GM19324 (cell line): ENCODE data around the gene KIR3DL2.
"Not testable (repeated sequence)": the region's sequence is repeated elsewhere in the genome, so short reads cannot be mapped to it uniquely, and the experiment has no call there.

Experiments used
- ATAC-seq: cut with Tn5 transposase; IDR thresholded peaks from one replicate; pipeline ENCODE4 v1.9.1; 2021; ENCODE audit warnings: mild to moderate bottlenecking, moderate library complexity; ENCODE audit not compliant: unreplicated experiment, low FRiP score

Gene KIR3DL2

DNA sequence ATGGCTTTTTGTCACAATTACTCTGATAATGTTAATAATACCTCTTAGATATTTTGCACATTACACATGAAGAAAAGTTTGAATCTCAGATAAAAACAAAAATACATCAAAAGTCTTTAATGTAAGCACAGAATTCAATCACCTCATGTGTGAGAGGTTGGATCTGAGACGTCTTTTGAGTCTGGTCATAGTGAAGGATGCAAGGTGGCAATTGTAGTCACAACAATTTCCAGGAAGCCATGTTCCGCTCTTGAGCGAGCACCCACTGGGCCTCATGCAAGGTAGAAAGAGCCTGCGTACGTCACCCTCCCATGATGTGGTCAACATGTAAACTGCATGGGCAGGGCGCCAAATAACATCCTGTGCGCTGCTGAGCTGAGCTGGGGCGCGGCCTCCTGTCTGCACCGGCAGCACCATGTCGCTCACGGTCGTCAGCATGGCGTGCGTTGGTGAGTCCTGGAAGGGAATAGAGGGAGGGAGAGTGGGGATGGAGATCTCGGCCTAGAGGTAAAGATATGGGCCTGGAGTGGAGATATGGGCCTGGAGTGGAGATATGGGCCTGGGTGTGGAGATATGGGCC, at the start of gene KIR3DL2:
Gene KIR3DL2, plus strand, starts transcription at position 383 of the 580 bp plus-strand sequence. Its CDS starts 33 bp downstream, at position 416.
- ATAC-seq, result not testable (repeated sequence)

DNA sequence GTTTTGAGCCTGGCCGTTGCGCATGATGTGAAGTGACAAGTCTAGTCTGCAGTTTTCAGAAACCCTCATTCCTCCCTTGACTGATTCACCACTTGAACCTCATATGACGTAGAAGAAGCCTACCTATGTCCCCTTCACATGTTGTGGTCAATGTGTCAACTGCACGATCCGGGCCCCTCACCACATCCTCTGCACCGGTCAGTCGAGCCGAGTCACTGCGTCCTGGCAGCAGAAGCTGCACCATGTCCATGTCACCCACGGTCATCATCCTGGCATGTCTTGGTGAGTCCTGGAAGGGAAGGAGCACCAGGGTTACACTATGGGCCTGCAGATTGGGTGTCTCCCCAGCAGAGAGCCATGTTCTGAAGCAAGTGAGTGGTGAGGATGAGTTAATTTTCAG, 46.8 kb upstream of the KIR3DL2 start, which contains the start of gene KIR2DL4:
Gene KIR2DL4, plus strand, starts transcription at position 201 of the 400 bp plus-strand sequence. Its CDS starts 42 bp downstream, at position 243.
- ATAC-seq, result no peak

DNA sequence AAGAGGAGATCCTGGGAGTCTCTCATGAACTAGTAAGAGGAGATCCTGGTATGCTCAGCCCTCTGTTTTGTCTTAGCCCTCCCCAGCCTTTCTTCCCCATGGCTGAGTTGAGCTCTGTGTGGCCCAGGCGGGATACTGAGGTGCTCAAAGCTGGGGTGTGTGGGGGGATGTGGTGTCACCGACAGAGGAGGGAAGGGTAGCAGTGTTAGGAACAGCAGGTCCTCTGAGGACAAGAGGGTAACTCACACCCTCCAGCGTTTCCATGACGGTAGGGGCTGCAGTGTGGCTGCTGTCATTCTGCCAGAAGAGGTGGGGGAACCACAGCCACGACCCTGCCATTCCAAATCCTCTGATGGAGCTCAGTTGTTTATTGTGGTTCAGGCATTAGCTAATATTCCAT, 46.1 kb upstream of the KIR3DL2 start:
- ATAC-seq, result no peak

DNA sequence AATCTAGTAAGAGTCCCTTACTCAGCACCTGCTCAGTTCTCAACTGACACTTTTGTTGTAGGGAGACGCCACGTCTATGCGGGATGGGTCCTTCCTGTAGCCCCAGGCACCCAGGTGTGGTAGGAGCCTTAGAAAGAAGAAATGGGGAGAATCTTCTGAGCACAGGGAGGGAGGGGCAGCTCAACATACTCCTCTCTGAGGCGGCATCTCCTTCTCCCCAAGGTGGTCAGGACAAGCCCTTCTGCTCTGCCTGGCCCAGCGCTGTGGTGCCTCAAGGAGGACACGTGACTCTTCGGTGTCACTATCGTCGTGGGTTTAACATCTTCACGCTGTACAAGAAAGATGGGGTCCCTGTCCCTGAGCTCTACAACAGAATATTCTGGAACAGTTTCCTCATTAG, 45.7 kb upstream of the KIR3DL2 start:
- ATAC-seq, result no peak

DNA sequence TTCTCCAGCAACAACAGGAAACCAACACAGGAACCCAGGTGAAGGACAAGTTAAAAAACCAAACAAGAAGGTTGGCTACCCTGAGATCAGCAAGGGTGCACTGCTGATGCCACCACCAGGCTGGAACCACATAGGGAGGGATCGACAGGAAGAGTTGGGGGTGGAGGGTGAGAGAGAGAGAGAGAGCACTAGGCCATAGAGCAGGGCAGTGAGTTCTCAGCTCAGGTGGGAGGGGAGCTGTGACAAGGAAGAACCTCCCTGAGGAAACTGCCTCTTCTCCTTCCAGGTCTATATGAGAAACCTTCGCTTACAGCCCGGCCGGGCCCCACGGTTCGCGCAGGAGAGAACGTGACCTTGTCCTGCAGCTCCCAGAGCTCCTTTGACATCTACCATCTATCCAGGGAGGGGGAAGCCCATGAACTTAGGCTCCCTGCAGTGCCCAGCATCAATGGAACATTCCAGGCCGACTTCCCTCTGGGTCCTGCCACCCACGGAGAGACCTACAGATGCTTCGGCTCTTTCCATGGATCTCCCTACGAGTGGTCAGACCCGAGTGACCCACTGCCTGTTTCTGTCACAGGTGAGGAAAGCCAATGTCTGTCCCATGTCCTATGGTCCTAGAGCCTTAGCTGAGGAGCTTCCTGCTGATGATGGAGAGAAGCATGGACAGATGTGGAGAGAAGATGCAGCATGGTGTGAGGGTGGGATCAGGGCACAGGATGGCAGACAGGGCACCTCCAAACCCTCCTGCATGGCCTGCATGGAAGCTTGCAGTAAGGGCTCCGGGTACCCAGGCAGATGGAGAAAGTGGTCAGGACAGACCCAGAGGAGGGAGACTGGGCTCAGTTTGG, 44.4 kb upstream of the KIR3DL2 start:
- ATAC-seq, result no peak

DNA sequence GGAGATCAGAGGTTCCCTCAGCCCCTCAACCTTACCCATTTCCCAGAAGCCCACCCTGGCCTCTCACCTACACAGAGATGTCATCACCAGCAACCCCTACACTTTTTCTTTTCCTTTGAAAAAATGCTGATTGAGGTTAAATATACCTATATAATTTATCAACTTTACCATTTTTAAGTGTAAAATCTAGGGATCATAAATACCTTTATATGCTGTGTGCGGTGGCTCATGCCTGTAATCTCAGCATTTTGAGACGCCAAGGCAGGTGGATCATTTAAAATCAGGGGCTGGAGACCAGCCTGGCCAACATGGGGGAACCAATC, 43.8 kb upstream of the KIR3DL2 start:
- no peak for ATAC-seq

DNA sequence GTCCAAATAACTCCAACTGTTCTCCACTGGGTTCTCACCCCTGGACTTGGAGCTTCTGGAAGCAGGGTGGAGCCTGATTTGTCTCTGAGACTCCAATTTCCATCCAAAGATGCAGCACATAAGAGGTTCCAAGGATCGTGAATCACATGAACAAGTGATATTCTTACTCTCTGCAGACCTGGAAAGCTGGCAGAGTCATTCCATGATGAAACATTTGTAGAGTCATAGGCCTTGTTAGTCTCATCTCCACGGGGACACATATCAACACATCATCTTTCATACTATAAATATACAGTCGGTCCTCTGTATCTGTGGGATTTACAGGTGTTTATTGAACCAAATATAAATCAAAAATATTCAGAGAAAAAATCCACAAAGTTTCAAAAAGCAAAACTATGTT, 35.7 kb upstream of the KIR3DL2 start:
- not testable (repeated sequence) for ATAC-seq

DNA sequence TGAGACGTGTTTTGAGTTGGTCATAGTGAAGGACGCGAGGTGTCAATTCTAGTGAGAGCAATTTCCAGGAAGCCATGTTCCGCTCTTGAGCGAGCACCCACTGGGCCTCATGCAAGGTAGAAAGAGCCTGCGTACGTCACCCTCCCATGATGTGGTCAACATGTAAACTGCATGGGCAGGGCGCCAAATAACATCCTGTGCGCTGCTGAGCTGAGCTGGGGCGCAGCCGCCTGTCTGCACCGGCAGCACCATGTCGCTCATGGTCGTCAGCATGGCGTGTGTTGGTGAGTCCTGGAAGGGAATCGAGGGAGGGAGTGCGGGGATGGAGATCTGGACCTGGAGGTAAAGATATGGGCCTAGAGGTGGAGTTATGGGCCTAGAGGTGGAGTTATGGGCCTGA, 34.0 kb upstream of the KIR3DL2 start, which contains the start of gene KIR3DL1:
Gene KIR3DL1, plus strand, starts transcription at position 218 of the 400 bp plus-strand sequence.
- not testable (repeated sequence) for ATAC-seq

DNA sequence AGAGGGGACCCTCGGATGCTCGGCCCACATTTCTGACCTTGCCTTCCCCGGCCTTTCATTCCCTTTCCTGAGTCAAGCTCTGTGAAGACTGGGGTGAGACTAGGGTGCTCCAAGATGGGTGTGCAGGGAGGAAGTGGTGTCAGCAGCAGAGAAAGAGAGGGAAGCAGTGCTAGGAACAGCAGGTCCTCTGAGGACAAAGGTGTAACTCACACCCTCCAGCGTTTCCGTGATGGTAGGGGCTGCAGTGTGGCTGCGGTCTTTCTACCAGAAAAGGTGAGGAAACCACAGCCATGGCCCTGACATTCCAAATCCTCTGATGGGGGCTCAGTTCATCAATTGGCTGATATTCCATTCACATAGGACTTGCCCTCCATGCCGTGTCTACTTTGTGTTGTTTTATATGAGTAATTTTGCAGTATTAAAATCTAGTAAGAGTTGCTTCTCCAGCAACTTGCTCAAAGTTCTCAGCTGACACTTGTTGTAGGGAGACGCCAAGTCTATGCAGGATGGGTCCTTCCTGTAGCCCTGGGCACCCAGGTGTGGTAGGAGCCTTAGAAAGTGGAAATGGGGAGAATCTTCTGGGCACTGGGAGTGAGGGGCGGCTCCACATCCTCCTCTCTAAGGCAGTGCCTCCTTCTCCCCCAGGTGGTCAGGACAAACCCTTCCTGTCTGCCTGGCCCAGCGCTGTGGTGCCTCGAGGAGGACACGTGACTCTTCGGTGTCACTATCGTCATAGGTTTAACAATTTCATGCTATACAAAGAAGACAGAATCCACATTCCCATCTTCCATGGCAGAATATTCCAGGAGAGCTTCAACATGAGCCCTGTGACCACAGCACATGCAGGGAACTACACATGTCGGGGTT, 32.3 kb upstream of the KIR3DL2 start:
- ATAC-seq, result no peak

DNA sequence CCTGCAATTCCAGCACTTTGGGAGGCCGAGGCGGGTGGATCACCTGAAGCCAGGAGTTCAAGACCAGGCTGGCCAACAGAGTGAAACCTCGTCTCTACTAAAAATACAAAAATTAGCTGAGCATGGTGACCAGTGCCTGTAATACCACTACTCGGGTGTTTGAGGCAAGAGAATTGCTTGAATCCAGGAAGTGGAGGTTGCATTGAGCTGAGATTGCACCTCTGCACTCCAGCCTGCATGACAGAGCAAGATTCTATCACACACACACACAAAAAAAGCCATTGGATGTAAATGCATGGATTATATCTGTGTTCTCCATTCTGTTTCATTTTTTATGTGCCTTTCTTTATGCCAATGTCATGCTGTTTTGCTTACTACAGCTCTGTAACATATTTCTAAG, 25.8 kb upstream of the KIR3DL2 start:
- ATAC-seq, result not testable (repeated sequence)

DNA sequence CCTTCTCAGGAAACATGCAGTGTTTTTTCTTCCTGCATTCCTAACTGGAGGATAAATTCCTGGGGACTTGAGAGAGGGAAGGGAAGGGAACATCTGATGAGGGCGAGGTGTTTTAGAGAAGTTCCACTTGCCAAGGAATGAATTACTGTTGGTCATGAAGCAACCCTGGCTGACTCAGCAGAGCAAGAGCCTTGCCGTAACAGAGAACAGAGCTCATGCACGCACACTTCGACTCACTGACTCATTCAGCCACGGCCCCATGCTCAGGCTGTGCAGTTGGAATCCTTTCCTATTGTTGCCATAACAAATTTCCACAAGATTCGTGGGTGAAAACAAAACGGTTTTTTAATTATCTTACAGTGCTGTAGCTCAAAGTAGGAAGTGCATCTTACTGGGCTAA, 24.9 kb upstream of the KIR3DL2 start:
- not testable (repeated sequence) for ATAC-seq

DNA sequence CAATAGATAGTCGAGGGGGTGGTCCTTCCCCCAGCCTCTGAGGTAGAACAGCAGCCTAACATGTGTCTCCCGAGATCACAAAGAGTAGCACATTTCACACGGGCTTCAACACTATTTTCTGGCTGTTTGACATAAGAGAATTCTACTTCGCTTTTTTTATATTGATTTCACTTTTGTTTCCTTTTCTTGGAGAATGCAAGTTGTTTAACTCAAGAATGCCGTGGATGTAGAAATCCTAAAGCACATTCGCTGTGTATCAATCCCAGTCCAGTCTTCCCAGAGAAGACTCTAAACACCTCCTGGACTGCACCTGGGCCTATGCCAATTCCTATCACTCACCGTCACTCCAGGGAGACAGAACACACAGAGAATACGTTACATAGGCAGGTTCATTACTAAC, 22.2 kb upstream of the KIR3DL2 start:
- ATAC-seq, result not testable (repeated sequence)

DNA sequence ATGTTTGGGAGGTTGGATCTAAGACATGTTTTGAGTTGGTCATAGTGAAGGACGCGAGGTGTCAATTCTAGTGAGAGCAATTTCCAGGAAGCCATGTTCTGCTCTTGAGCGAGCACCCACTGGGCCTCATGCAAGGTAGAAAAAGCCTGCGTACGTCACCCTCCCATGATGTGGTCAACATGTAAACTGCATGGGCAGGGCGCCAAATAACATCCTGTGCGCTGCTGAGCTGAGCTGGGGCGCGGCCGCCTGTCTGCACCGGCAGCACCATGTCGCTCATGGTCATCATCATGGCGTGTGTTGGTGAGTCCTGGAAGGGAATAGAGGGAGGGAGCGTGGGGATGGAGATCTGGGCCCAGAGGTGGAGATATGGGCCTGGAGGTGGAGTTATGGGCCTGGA, 17.7 kb upstream of the KIR3DL2 start, which contains the start of gene KIR2DS4:
Gene KIR2DS4, plus strand, starts transcription at position 181 of the 400 bp plus-strand sequence.
- not testable (repeated sequence) for ATAC-seq

DNA sequence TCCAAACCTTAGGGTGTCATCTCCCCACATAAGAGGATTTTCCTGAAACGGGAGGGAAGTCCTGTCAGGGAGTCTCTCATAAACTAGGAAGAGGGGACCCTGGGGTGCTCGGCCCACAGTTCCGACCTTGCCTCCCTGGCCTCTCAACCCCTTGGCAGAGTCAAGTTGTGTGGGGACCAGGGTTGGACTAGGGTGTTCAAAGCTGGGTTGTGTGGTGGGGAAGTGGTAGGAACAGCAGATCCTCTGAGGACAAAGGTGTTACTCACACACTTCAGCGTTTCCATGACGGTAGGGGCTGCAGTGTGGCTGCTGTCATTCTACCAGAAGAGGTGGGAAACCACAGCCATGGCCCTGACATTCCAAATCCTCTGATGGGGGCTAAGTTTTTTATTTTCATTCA, 15.1 kb upstream of the KIR3DL2 start:
- not testable (repeated sequence) for ATAC-seq

DNA sequence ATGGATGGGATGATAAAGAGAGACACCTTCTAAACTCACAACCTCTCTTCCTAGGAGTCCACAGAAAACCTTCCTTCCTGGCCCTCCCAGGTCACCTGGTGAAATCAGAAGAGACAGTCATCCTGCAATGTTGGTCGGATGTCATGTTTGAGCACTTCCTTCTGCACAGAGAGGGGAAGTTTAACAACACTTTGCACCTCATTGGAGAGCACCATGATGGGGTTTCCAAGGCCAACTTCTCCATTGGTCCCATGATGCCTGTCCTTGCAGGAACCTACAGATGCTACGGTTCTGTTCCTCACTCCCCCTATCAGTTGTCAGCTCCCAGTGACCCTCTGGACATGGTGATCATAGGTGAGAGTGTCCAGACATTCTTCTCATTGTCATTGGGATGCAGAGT, 12.7 kb upstream of the KIR3DL2 start:
- not testable (repeated sequence) for ATAC-seq

DNA sequence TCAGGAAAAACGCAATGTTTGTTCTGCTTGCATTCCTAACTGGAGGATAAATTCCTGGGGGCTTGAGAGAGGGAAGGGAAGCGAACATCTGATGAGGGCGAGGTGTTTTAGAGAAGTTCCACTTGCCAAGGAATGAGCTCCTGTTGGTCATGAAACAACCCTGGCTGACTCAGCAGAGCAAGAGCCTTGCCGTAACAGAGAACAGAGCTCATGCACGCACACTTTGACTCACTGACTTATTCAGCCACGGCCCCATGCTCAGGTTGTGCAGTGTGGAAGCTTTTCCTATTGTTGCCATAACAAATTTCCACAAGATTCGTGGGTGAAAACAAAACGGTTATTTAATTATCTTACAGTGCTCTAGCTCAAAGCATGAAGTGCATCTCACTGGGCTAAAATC, 7.1 kb upstream of the KIR3DL2 start:
- not testable (repeated sequence) for ATAC-seq

DNA sequence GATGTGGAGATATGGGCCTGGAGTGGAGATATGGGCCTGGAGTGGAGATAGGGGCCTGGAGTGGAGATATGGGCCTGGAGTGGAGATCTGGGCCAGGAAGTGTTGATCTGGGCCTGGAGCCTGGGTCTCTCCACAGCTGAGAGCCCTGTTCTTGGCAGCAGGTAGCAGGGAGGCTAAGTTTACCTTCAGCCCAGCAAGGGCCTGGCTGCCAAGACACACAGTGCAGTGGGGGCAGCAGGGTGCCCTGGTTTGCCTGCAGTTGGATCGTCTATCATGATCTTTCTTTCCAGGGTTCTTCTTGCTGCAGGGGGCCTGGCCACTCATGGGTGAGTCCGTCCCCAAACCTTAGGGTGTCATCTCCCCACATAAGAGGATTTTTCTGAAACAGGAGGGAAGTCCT, 687 bp downstream of the KIR3DL2 start:
- ATAC-seq, result no peak

DNA sequence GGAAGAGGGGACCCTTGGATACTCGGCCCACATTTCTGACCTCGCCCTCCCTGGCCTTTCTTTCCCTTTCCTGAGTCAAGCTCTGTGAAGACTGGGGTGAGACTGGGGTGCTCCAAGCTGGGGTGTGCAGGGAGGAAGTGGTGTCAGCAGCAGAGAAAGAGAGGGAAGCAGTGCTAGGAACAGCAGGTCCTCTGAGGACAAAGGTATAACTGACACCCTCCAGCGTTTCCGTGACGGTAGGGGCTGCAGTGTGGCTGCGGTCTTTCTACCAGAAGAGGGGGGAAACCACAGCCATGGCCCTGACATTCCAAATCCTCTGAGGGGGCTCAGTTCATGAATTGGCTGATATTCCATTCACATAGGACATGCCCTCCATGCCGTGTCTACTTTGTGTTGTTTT, 1.1 kb downstream of the KIR3DL2 start:
- no peak for ATAC-seq

DNA sequence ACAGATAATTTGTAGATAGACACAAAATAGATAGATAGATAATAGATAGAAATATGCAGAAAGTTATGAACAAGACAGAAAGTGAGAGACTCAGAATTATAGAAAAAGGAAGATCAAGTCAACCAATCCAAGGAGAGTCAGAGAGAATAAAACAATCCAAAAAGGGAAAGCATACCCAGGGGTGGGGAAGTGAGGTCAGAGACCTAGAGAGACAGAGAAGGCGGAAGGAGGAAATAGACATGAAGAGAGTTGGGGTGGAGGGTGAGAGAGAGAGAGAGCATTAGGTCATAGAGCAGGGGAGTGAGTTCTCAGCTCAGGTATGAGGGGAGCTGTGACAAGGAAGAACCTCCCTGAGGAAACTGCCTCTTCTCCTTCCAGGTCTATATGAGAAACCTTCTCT, 5.0 kb downstream of the KIR3DL2 start:
- ATAC-seq, result not testable (repeated sequence)

DNA sequence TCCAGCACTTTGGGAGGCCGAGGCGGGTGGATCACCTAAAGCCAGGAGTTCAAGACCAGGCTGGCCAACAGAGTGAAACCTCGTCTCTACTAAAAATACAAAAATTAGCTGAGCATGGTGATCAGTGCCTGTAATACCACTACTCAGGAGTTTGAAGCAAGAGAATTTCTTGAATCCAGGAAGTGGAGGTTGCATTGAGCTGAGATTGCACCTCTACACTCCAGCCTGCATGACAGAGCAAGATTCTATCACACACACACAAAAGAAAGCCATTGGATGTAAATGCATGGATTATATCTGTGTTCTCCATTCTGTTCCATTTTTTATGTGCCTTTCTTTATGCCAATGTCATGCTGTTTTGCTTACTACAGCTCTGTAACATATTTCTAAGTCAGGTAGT, 8.2 kb downstream of the KIR3DL2 start:
- ATAC-seq, result not testable (repeated sequence)

DNA sequence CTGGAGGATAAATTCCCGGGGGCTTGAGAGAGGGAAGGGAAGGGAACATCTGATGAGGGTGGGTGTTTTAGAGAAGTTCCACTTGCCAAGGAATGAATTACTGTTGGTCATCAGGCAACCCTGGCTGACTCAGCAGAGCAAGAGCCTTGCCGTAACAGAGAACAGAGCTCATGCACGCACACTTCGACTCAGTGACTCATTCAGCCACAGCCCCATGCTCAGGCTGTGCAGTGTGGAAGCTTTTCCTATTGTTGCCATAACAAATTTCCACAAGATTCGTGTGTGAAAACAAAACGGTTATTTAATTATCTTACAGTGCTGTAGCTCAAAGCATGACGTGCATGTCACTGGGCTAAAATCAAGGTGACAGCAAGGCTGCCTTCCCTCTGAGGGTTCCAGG, 9.2 kb downstream of the KIR3DL2 start:
- not testable (repeated sequence) for ATAC-seq
